ENCODE measurements around the gene KRTAP9-9.
"Not testable (repeated sequence)": the region's sequence is repeated elsewhere in the genome, so short reads cannot be mapped to it uniquely, and the experiment has no call there.

KRTAP9-9 gene

DNA sequence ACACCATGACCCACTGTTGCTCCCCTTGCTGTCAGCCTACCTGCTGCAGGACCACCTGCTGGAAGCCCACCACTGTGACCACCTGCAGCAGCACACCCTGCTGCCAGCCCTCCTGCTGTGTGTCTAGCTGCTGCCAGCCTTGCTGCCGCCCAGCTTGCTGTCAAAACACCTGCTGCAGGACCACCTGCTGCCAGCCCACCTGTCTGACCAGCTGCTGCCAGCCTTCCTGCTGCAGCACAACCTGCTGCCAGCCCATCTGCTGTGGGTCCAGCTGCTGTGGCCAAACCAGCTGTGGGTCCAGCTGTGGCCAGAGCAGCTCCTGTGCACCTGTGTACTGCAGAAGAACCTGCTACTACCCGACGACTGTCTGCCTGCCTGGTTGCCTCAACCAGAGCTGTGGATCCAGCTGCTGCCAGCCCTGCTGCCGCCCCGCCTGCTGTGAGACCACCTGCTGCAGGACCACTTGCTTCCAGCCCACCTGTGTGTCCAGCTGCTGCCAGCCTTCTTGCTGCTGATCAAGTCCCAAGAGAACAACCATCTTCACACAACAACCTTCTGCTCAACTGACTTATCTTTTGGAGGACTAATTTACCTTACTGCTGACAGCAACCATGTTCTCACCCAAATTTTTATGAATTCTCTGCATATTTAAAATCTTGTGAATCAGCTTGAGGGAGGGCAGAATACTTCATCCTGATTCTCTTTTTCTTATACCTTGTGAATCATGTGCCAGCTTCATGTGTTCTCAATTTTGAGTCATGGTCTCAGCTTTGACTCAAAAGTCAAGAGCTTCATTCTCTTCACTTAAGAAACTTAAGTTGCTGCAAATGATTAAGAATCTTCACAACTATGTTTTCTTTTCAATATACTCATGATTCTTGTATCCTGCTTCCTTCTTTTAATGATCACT lies at the start of gene KRTAP9-9:
TSS of gene KRTAP9-9 (plus strand) at position 4 of the 910 bp plus-strand sequence.
- not testable (repeated sequence) for H3K9me3 ChIP-seq (ENCODE audit: control insufficient read depth, insufficient read depth, low read length); H3K36me3 ChIP-seq (ENCODE audit: control insufficient read depth, low read length); H3K4me1 ChIP-seq (ENCODE audit: control insufficient read depth, low read length); H3K27ac ChIP-seq (ENCODE audit: low read depth, low read length); H3K4me3 ChIP-seq (ENCODE audit: low read length); H3K79me2 ChIP-seq (ENCODE audit: control insufficient read depth, low read length); H4K20me1 ChIP-seq (ENCODE audit: control insufficient read depth, insufficient read depth, low read depth, low read length); H3K9me2 ChIP-seq (replicated peaks; ENCODE audit: control insufficient read depth, low read length); H3F3A ChIP-seq (ENCODE audit: control insufficient read depth, insufficient read depth); H3K4me2 ChIP-seq (ENCODE audit: low read length)
- H3K27me3 ChIP-seq (ENCODE audit: control insufficient read depth, low read length): peaks cover 33% of the 10 kb centered on the region

- Histone ChIP-seq H3K9me3 (ENCODE audit: control insufficient read depth, insufficient read depth, low read length) (no peaks in the 10 kb centered on the region; the same call in 1 of the 2 replicates), H3F3A (ENCODE audit: control insufficient read depth, insufficient read depth) (no peaks in the 10 kb centered on the region), H3K4me1 (ENCODE audit: control insufficient read depth, low read length) (peaks cover 17% of the 10 kb centered on the region), H3K79me2 (ENCODE audit: control insufficient read depth, low read length) (no peaks in the 10 kb centered on the region), H3K27ac (ENCODE audit: low read depth, low read length) (no peak overlapping the region), H3K36me3 (ENCODE audit: control insufficient read depth, low read length) (no peaks in the 10 kb centered on the region), H3K9me2 (replicated peaks; ENCODE audit: control insufficient read depth, low read length) (no peaks in the 10 kb centered on the region), H3K27me3 (ENCODE audit: control insufficient read depth, low read length) (no peaks in the 10 kb centered on the region), H3K4me2 (ENCODE audit: low read length) (peak overlapping the region; percentile 25), H4K20me1 (ENCODE audit: control insufficient read depth, insufficient read depth, low read depth, low read length) (no peaks in the 10 kb centered on the region), H3K4me3 (ENCODE audit: low read length) (no peak overlapping the region)
- TF ChIP-seq, protein P1, sequence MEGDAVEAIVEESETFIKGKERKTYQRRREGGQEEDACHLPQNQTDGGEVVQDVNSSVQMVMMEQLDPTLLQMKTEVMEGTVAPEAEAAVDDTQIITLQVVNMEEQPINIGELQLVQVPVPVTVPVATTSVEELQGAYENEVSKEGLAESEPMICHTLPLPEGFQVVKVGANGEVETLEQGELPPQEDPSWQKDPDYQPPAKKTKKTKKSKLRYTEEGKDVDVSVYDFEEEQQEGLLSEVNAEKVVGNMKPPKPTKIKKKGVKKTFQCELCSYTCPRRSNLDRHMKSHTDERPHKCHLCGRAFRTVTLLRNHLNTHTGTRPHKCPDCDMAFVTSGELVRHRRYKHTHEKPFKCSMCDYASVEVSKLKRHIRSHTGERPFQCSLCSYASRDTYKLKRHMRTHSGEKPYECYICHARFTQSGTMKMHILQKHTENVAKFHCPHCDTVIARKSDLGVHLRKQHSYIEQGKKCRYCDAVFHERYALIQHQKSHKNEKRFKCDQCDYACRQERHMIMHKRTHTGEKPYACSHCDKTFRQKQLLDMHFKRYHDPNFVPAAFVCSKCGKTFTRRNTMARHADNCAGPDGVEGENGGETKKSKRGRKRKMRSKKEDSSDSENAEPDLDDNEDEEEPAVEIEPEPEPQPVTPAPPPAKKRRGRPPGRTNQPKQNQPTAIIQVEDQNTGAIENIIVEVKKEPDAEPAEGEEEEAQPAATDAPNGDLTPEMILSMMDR (IDR thresholded peaks at IDR 0.05; ENCODE audit: low read depth, low read length, poor library complexity, severe bottlenecking): no peak
- no peak for TF ChIP-seq EZH2phosphoT487 (IDR thresholded peaks at IDR 0.05; ENCODE audit: borderline replicate concordance, low read length)
Measured at GRCh38 chr17:41211845-41212466, 43.2 kb upstream of the KRTAP9-9 start.

GRCh38 chr17:41212524-41213169 lies 42.5 kb upstream of the KRTAP9-9 start:
- Histone ChIP-seq H3K9me2 (replicated peaks; ENCODE audit: control insufficient read depth, low read length) (no peaks in the 10 kb centered on the region), H3K9me3 (ENCODE audit: control insufficient read depth, insufficient read depth, low read length) (no peaks in the 10 kb centered on the region; the same call in 1 of the 2 replicates), H3K27ac (ENCODE audit: low read depth, low read length) (no peak overlapping the region), H3K27me3 (ENCODE audit: control insufficient read depth, low read length) (no peaks in the 10 kb centered on the region), H3K4me1 (ENCODE audit: control insufficient read depth, low read length) (peaks cover 17% of the 10 kb centered on the region), H3K4me2 (ENCODE audit: low read length) (peak overlapping the region; percentile 25; the same call in 1 of the 2 replicates), H3K36me3 (ENCODE audit: control insufficient read depth, low read length) (no peaks in the 10 kb centered on the region), H4K20me1 (ENCODE audit: control insufficient read depth, insufficient read depth, low read depth, low read length) (no peaks in the 10 kb centered on the region), H3F3A (ENCODE audit: control insufficient read depth, insufficient read depth) (no peaks in the 10 kb centered on the region), H3K79me2 (ENCODE audit: control insufficient read depth, low read length) (no peaks in the 10 kb centered on the region), H3K4me3 (ENCODE audit: low read length) (no peak overlapping the region)
- no peak for TF ChIP-seq EZH2phosphoT487 (IDR thresholded peaks at IDR 0.05; ENCODE audit: borderline replicate concordance, low read length)
- TF ChIP-seq, protein P1 (IDR thresholded peaks at IDR 0.05; ENCODE audit: low read depth, low read length, poor library complexity, severe bottlenecking): no peak

Data from DOHH2 (cell line).